Activated CD8-positive, alpha-beta T cell treated with anti-CD3 and anti-CD28 coated beads for 36 hours (primary cell): Measurements from ENCODE around the gene INPP4B. TPM values are rescaled to one million over a fixed set of nuclear protein-coding genes. Genes with fewer than 3 reads are reported as not detected.

ENCODE experiments used
- ATAC-seq: fragments of 200-7000 bp; cut with Tn5 transposase; one replicate; pipeline ENCODE4 v1.10.0; 2021; ENCODE audit warnings: mild to moderate bottlenecking, moderate library complexity
- CTCF ChIA-PET: fragments of 350-600 bp; sonication (Branson Sonifier 250); formaldehyde crosslinking; loops from one replicate; lab custom pipeline; 2021; ENCODE audit warnings: antibody characterized with exemption; lab: Charles Lee
- POLR2A ChIA-PET: fragments of 350-600 bp; sonication (Branson Sonifier 250); formaldehyde crosslinking; loops from one replicate; lab custom pipeline; 2021; ENCODE audit warnings: antibody characterized with exemption; lab: Charles Lee
- DNase-seq: peaks from one replicate; pipeline ENCODE4 v3.0.0-alpha.2; 2020
- H3K27ac Mint-ChIP-seq: one replicate; pipeline ENCODE4 v1.8.0; 2021; ENCODE audit warnings: mild to moderate bottlenecking, mixed read lengths
- H3K27me3 Mint-ChIP-seq: one replicate; pipeline ENCODE4 v1.8.0; 2021; ENCODE audit warnings: mixed read lengths
- H3K36me3 Mint-ChIP-seq: one replicate; pipeline ENCODE4 v1.8.0; 2021; ENCODE audit warnings: low read depth, mixed read lengths
- H3K4me1 Mint-ChIP-seq: one replicate; pipeline ENCODE4 v1.8.0; 2021; ENCODE audit warnings: low read depth, mixed read lengths
- H3K4me3 Mint-ChIP-seq: one replicate; pipeline ENCODE4 v1.8.0; 2021; ENCODE audit warnings: mild to moderate bottlenecking, moderate library complexity, mixed read lengths
- H3K9me3 Mint-ChIP-seq: one replicate; pipeline ENCODE4 v1.8.0; 2021; ENCODE audit warnings: mixed read lengths
- CTCF ChIP-seq: fragments of 200-600 bp; IDR thresholded peaks from one replicate; pipeline ENCODE4 v1.8.0; 2022; ENCODE audit warnings: antibody characterized with exemption, mild to moderate bottlenecking
- intact Hi-C: fragments of 100-400 bp; cut with micrococcal nuclease; formaldehyde crosslinking; loops from one replicate; pipeline ENCODE4 v1.10.0; 2022
- total RNA-seq, 2 experiments: library from RNA; stranded (reverse); gene quantifications; one replicate each; pipeline ENCODE4 v1.2.3, GENCODE V29; 2021

Gene INPP4B
- total RNA-seq, 2 experiments from 2014 or later, result 46.1 to 46.9 TPM

GRCh38 chr4:142331132-142331531, 515.0 kb downstream of the INPP4B start:
- Mint-ChIP-seq H3K27ac (no peak overlapping the region), H3K4me3 (no peak overlapping the region), H3K27me3 (no peaks in the 10 kb centered on the region), H3K36me3 (peaks cover 26% of the 10 kb centered on the region), H3K4me1 (peaks cover 46% of the 10 kb centered on the region), H3K9me3 (no peaks in the 10 kb centered on the region)
- no peak for TF ChIP-seq CTCF
- ChIA-PET CTCF (interaction anchor here (0.5 to 1.1 kb wide), 3 partner anchors 17 to 22 kb away, joined by 3 to 4 read pairs (median 3); no protein-coding TSS in a partner anchor), POLR2A (interaction anchor here (0.6 to 0.8 kb wide), 2 partner anchors 51 to 510 kb away, joined by 3 read pairs; no protein-coding TSS in a partner anchor)
- DNase-seq, result no peak
- intact Hi-C loops, result no loop called here
- ATAC-seq, result no peak

GRCh38 chr4:142330311-142330710, 515.8 kb downstream of the INPP4B start:
- H3K27me3 Mint-ChIP-seq, result no peaks in the 10 kb centered on the region
- no peak overlapping the region for H3K4me3 Mint-ChIP-seq
- no peaks in the 10 kb centered on the region for H3K9me3 Mint-ChIP-seq
- DNase-seq (no peak), ATAC-seq (no peak)
- ChIA-PET CTCF (interaction anchor here (1.2 kb wide), 1 partner anchor 13 kb away, joined by 5 read pairs; no protein-coding TSS in a partner anchor), POLR2A (interaction anchor here (0.8 kb wide), 1 partner anchor 50 kb away, joined by 3 read pairs; no protein-coding TSS in a partner anchor)
- H3K27ac Mint-ChIP-seq, result no peak overlapping the region
- no peak for TF ChIP-seq CTCF
- intact Hi-C loops, result no loop called here
- H3K36me3 Mint-ChIP-seq, result peaks cover 25% of the 10 kb centered on the region
- peaks cover 51% of the 10 kb centered on the region for H3K4me1 Mint-ChIP-seq

- ATAC-seq (no peak), DNase-seq (no peak)
- Mint-ChIP-seq H3K27me3 (no peaks in the 10 kb centered on the region), H3K4me1 (peaks cover 56% of the 10 kb centered on the region), H3K4me3 (no peak overlapping the region), H3K27ac (no peak overlapping the region), H3K36me3 (peaks cover 33% of the 10 kb centered on the region), H3K9me3 (no peaks in the 10 kb centered on the region)
- POLR2A ChIA-PET, result no interaction called here
- intact Hi-C loops, result no loop called here
- no peak for TF ChIP-seq CTCF
- CTCF ChIA-PET, result interaction anchor here (1.0 to 1.2 kb wide), 2 partner anchors 14 to 23 kb away, joined by 5 read pairs; no protein-coding TSS in a partner anchor
These were observed 516.8 kb downstream of the INPP4B start for GRCh38 chr4:142329313-142329712.

GRCh38 chr4:142326181-142326580, 519.9 kb downstream of the INPP4B start:
- ChIA-PET POLR2A (no interaction called here), CTCF (interaction anchor here (0.9 to 1.1 kb wide), 2 partner anchors 8 to 22 kb away, joined by 3 to 4 read pairs; no protein-coding TSS in a partner anchor)
- TF ChIP-seq CTCF, result no peak
- Mint-ChIP-seq H3K27me3 (no peaks in the 10 kb centered on the region), H3K4me1 (peaks cover 54% of the 10 kb centered on the region), H3K4me3 (no peak overlapping the region), H3K9me3 (no peaks in the 10 kb centered on the region), H3K27ac (no peak overlapping the region), H3K36me3 (peaks cover 44% of the 10 kb centered on the region)
- no peak for ATAC-seq
- intact Hi-C loops, result no loop called here
- DNase-seq, result no peak

DNA sequence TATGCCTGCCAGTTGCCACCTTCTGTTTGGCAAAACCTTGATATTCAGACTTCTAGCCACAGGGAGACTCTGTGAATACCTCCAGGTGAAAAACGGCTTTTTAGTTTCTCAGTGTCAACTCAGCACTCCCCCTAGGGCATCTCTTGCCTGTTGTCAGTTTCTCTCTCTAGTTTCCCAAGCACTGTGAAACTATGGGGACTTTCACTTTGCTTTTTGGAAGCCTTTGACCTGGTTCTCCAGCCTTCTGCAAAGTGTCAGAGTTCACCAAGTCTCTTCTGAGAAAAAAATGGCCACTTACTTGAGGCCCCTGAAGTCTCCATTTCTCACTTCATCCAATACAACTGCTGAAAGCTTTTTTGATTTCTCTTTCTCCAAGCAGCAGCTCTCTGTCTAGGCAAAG, 521.5 kb downstream of the INPP4B start:
- H3K9me3 Mint-ChIP-seq, result no peaks in the 10 kb centered on the region
- peaks cover 56% of the 10 kb centered on the region for H3K4me1 Mint-ChIP-seq
- TF ChIP-seq CTCF, result no peak
- no peak overlapping the region for H3K27ac Mint-ChIP-seq
- POLR2A ChIA-PET, result no interaction called here
- no peak overlapping the region for H3K4me3 Mint-ChIP-seq
- intact Hi-C loops, result no loop called here
- H3K36me3 Mint-ChIP-seq, result peaks cover 53% of the 10 kb centered on the region
- CTCF ChIA-PET, result no interaction called here
- ATAC-seq (peak; percentile 66), DNase-seq (no peak)
- H3K27me3 Mint-ChIP-seq, result no peaks in the 10 kb centered on the region
